ENCODE data around the gene SNX22.

The SNX22 gene

GRCh38 chr15:64136347-64136746 is 15.2 kb upstream of the SNX22 start:
- no peak for DNase-seq

GRCh38 chr15:64137226-64137833 is 14.2 kb upstream of the SNX22 start:
- no peak for DNase-seq

GRCh38 chr15:64138331-64138941 is 13.1 kb upstream of the SNX22 start:
- DNase-seq: no peak

GRCh38 chr15:64141798-64142512 is 9.6 kb upstream of the SNX22 start:
- no peak for DNase-seq

GRCh38 chr15:64143276-64143675 is 8.3 kb upstream of the SNX22 start:
- no peak for DNase-seq

- DNase-seq: no peak
These were observed 7.4 kb upstream of the SNX22 start for GRCh38 chr15:64144192-64144564.

GRCh38 chr15:64144565-64145281 is 6.8 kb upstream of the SNX22 start:
- no peak for DNase-seq

GRCh38 chr15:64146041-64146440 is 5.5 kb upstream of the SNX22 start:
- DNase-seq: no peak

- no peak for DNase-seq
These were observed 5.0 kb upstream of the SNX22 start for GRCh38 chr15:64146520-64146884.

- DNase-seq: no peak
These were observed 4.4 kb upstream of the SNX22 start for GRCh38 chr15:64146885-64147681.

GRCh38 chr15:64148168-64148567 is 3.4 kb upstream of the SNX22 start:
- DNase-seq: no peak

- no peak for DNase-seq
These were observed 3.0 kb upstream of the SNX22 start for GRCh38 chr15:64148581-64148980.

GRCh38 chr15:64149424-64149823 is 2.1 kb upstream of the SNX22 start:
- DNase-seq: no peak

GRCh38 chr15:64149893-64150578 is 1.5 kb upstream of the SNX22 start:
- DNase-seq: no peak

- DNase-seq: no peak
These were observed 1.2 kb downstream of the SNX22 start for GRCh38 chr15:64152507-64153387.

- DNase-seq: peak; percentile 54
These were observed 2.2 kb downstream of the SNX22 start for GRCh38 chr15:64153480-64154367.

- DNase-seq: no peak
These were observed 4.5 kb downstream of the SNX22 start for GRCh38 chr15:64155802-64156651.

GRCh38 chr15:64156652-64157331 is 5.3 kb downstream of the SNX22 start:
- DNase-seq: no peak

Measured in NCI-H446 treated with DMSO at 0.1 percent for 48 hours (cell line).